Activated gamma-delta T cell treated with anti-CD3 and anti-CD28 coated beads, Interleukin-2, amount 50 U/mL, for 16 hours (primary cell): ENCODE results near the gene ZNF784.
A peak's percentile ranks its signal among the peaks of the same experiment; 100 is the strongest.

Source experiments
- DNase-seq: peaks from one replicate; pipeline ENCODE4 v3.0.0-alpha.2; 2020; ENCODE audit warnings: low read depth

Gene ZNF784

GRCh38 chr19:55602104-55603001 is 22.0 kb downstream of the ZNF784 start:
- DNase-seq: no peak

- no peak for DNase-seq
Observed at GRCh38 chr19:55601084-55601483, 23.3 kb downstream of the ZNF784 start.

GRCh38 chr19:55600662-55601028 is 23.7 kb downstream of the ZNF784 start:
- no peak for DNase-seq

- peak; percentile 68 for DNase-seq
Observed at GRCh38 chr19:55599842-55600661, 24.3 kb downstream of the ZNF784 start, which contains the start of gene ZNF524. TSS of gene ZNF524 (plus strand) at chr19:55600288. CDS start at chr19:55602113, 1,825 bp downstream.

GRCh38 chr19:55599468-55599841 is 24.9 kb downstream of the ZNF784 start, which contains the start of gene FIZ1:
TSS of gene FIZ1 (minus strand) at chr19:55599517. CDS start at chr19:55597865, 1,652 bp downstream.
- DNase-seq: peak; percentile 91

GRCh38 chr19:55598719-55599467 is 25.5 kb downstream of the ZNF784 start:
- peak; percentile 86 for DNase-seq

GRCh38 chr19:55598034-55598433 is 26.3 kb downstream of the ZNF784 start:
- no peak for DNase-seq

- DNase-seq: no peak
Observed at GRCh38 chr19:55597501-55597921, 26.9 kb downstream of the ZNF784 start.

- DNase-seq: no peak
Observed at GRCh38 chr19:55596304-55596703, 28.1 kb downstream of the ZNF784 start.

- no peak for DNase-seq
Observed at GRCh38 chr19:55594996-55595545, 29.3 kb downstream of the ZNF784 start.

- DNase-seq: no peak
Observed at GRCh38 chr19:55593096-55593772, 31.1 kb downstream of the ZNF784 start.

GRCh38 chr19:55592391-55593090 is 31.8 kb downstream of the ZNF784 start:
- DNase-seq: no peak

GRCh38 chr19:55591555-55591954 is 32.8 kb downstream of the ZNF784 start:
- no peak for DNase-seq

GRCh38 chr19:55590617-55591016 is 33.7 kb downstream of the ZNF784 start:
- DNase-seq: no peak

GRCh38 chr19:55590109-55590508 is 34.3 kb downstream of the ZNF784 start:
- DNase-seq: no peak

- DNase-seq: no peak
Observed at GRCh38 chr19:55588738-55589137, 35.6 kb downstream of the ZNF784 start.

GRCh38 chr19:55586976-55587668 is 37.2 kb downstream of the ZNF784 start:
- peak; percentile 87 for DNase-seq

GRCh38 chr19:55585658-55586339 is 38.6 kb downstream of the ZNF784 start:
- no peak for DNase-seq

GRCh38 chr19:55584871-55585270 is 39.5 kb downstream of the ZNF784 start:
- no peak for DNase-seq
